NCI-H2029 (cell line): Measurements from ENCODE around the gene BCORL1.

Source experiments
- DNase-seq: peaks from one replicate; lab custom pipeline; 2025; lab: John Stamatoyannopoulos, UW

The BCORL1 gene

GRCh38 chrX:129982300-129983251 lies at the start of gene BCORL1:
Gene BCORL1 (plus strand): TSS chrX:129982635. CDS start chrX:130005232, 22,597 bp downstream.
- DNase-seq, result peak; percentile 73

- no peak for DNase-seq
Observed at GRCh38 chrX:129932821-129933321, 49.6 kb upstream of the BCORL1 start.

- no peak for DNase-seq
Observed at GRCh38 chrX:129933700-129934099, 48.7 kb upstream of the BCORL1 start.

GRCh38 chrX:129934461-129934860 lies 48.0 kb upstream of the BCORL1 start:
- no peak for DNase-seq

- DNase-seq, result no peak
Observed at GRCh38 chrX:129934952-129935351, 47.5 kb upstream of the BCORL1 start.

GRCh38 chrX:129938081-129938480 lies 44.4 kb upstream of the BCORL1 start:
- no peak for DNase-seq

- DNase-seq, result no peak
Observed at GRCh38 chrX:129939986-129940385, 42.4 kb upstream of the BCORL1 start.

- DNase-seq, result no peak
Observed at GRCh38 chrX:129940721-129941120, 41.7 kb upstream of the BCORL1 start.

GRCh38 chrX:129945131-129945530 lies 37.3 kb upstream of the BCORL1 start:
- DNase-seq, result no peak

- DNase-seq, result no peak
Observed at GRCh38 chrX:129953334-129953648, 29.1 kb upstream of the BCORL1 start.

- no peak for DNase-seq
Observed at GRCh38 chrX:129953881-129954280, 28.6 kb upstream of the BCORL1 start.

GRCh38 chrX:129954804-129955203 lies 27.6 kb upstream of the BCORL1 start:
- DNase-seq, result no peak

GRCh38 chrX:129955682-129956081 lies 26.8 kb upstream of the BCORL1 start:
- DNase-seq, result no peak

- no peak for DNase-seq
Observed at GRCh38 chrX:129956145-129956544, 26.3 kb upstream of the BCORL1 start.

GRCh38 chrX:129956765-129957164 lies 25.7 kb upstream of the BCORL1 start:
- no peak for DNase-seq

GRCh38 chrX:129957241-129958082 lies 25.0 kb upstream of the BCORL1 start:
- peak; percentile 29 for DNase-seq

GRCh38 chrX:129958083-129958465 lies 24.4 kb upstream of the BCORL1 start:
- DNase-seq, result no peak

- DNase-seq, result no peak
Observed at GRCh38 chrX:129958814-129959492, 23.5 kb upstream of the BCORL1 start.

GRCh38 chrX:129959493-129959832 lies 23.0 kb upstream of the BCORL1 start:
- DNase-seq, result no peak

GRCh38 chrX:129961180-129962083 lies 21.0 kb upstream of the BCORL1 start:
- peak; percentile 61 for DNase-seq

GRCh38 chrX:129963729-129964128 lies 18.7 kb upstream of the BCORL1 start:
- DNase-seq, result no peak
